Stimulated activated CD4-positive, alpha-beta T cell treated with anti-CD3 and anti-CD28 coated beads, Interleukin-1b, Interleukin-23, amount 100 ng/mL, for 24 hours (primary cell): ENCODE results near the gene CCDC188.

ENCODE experiments used
- DNase-seq, 4 experiments: peaks; one replicate each; pipeline ENCODE4 v3.0.0-alpha.2; 2020; ENCODE audit warnings: low read depth in 4 of 4, low spot score in 1 of 4

Gene CCDC188

GRCh38 chr22:20108757-20109230, 42.1 kb downstream of the CCDC188 start:
- DNase-seq = no peak

GRCh38 chr22:20107951-20108756, 42.7 kb downstream of the CCDC188 start:
- no peak for DNase-seq

GRCh38 chr22:20107471-20107901, 43.4 kb downstream of the CCDC188 start:
- no peak for DNase-seq

GRCh38 chr22:20106849-20107237, 44.0 kb downstream of the CCDC188 start:
- DNase-seq = no peak

GRCh38 chr22:20106205-20106848, 44.5 kb downstream of the CCDC188 start:
- no peak for DNase-seq

- DNase-seq = no peak
Observed at GRCh38 chr22:20105456-20106204, 45.2 kb downstream of the CCDC188 start.

GRCh38 chr22:20102203-20102780, 48.6 kb downstream of the CCDC188 start:
- DNase-seq = no peak

GRCh38 chr22:20101638-20102037, 49.2 kb downstream of the CCDC188 start:
- DNase-seq = no peak

GRCh38 chr22:20099099-20099711, 51.6 kb downstream of the CCDC188 start:
- DNase-seq = no peak
